ENCODE results near the gene SMURF2. TPM values are rescaled to one million over a fixed set of nuclear protein-coding genes. Genes with fewer than 3 reads are reported as not detected.
A peak's percentile ranks its signal among the peaks of the same experiment; 100 is the strongest.
"Not testable (repeated sequence)": the region's sequence is repeated elsewhere in the genome, so short reads cannot be mapped to it uniquely, and the experiment has no call there.

Gene SMURF2
- total RNA-seq, 2 experiments from 2014 or later: 13.5 to 14.1 TPM

DNA sequence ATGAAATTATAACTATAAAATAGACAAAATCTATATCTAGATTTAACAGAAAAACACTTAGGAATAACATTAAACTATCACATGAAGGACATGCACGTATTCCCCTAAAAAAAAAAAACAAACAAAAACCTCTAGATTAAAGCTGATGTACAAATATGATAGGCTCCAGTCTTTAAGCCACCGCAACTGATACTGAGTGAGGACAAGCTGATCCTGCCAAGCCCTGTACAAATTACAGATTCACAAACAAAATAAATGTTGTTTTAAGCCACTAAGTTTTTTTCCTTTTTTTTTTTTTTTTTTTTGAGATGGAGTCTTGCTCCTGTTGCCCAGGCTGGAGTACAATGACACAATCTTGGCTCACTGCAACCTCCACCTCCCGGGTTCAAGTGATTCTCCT lies 35.3 kb downstream of the SMURF2 start:
- H3K9me3 Mint-ChIP-seq: no peaks in the 10 kb centered on the region
- no peak overlapping the region for H3K4me3 Mint-ChIP-seq
- no peaks in the 10 kb centered on the region for H3K27me3 Mint-ChIP-seq
- DNase-seq: no peak
- H3K4me1 Mint-ChIP-seq: peaks cover 54% of the 10 kb centered on the region
- no peak overlapping the region for H3K27ac Mint-ChIP-seq
- H3K36me3 Mint-ChIP-seq: peaks cover 11% of the 10 kb centered on the region

DNA sequence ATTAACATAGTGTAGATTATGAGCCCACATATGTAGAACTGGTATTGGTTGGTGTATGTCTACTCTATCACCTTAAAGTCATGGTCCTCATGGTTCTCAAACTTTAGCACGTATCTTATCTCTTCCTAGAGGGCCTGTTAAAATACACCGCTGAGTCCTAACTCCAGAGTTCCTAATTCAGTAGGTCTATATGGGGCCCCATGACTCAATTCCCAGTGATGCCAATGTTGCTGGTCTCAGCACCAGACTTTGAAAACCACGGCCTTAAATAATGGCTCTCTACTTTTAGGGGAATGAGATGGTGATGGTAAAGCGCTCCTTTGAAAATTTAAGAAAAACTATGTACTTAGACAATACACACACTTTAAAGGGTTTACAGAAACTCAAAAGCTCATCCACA lies 36.6 kb downstream of the SMURF2 start:
- Mint-ChIP-seq H3K9me3 (no peaks in the 10 kb centered on the region), H3K27me3 (no peaks in the 10 kb centered on the region), H3K4me1 (peaks cover 44% of the 10 kb centered on the region), H3K27ac (no peak overlapping the region), H3K4me3 (no peak overlapping the region), H3K36me3 (peaks cover 11% of the 10 kb centered on the region)
- no peak for DNase-seq

DNA sequence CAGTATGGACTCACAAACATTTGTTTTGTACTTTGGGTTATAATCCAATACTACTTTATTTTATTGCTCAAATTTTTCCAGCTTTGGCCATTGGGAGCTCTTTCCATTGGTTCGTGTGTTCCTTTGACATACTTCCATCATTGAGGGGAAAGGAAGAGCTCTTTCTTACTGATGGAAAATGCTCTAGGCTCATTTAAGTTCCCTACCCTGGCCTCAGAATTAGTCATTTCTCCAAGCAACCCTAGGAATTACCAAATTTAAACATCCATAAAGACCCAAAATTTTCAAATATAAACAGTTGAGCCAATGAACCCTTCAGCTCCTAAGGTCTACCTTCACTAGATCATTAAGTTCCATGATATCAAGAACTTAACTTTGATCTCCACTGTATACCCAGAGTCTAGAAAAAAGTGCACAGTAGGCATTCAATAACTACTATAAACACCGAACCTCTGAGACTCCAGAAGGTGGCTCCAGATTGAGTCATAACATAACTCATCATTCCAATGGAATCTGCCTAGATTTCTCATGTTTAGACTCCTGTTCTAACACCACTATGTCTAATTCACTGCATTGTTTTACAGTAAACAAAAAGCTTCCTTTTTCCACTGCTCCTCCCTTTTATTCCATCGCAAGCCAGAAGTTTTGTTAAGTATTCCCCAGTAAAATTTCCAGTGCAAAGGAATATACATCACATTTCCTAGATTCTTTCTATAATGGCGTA lies 39.0 kb downstream of the SMURF2 start:
- Mint-ChIP-seq H3K36me3 (peaks cover 11% of the 10 kb centered on the region), H3K4me1 (peaks cover 31% of the 10 kb centered on the region), H3K9me3 (no peaks in the 10 kb centered on the region), H3K27me3 (no peaks in the 10 kb centered on the region), H3K27ac (no peak overlapping the region), H3K4me3 (no peak overlapping the region)
- DNase-seq: no peak

DNA sequence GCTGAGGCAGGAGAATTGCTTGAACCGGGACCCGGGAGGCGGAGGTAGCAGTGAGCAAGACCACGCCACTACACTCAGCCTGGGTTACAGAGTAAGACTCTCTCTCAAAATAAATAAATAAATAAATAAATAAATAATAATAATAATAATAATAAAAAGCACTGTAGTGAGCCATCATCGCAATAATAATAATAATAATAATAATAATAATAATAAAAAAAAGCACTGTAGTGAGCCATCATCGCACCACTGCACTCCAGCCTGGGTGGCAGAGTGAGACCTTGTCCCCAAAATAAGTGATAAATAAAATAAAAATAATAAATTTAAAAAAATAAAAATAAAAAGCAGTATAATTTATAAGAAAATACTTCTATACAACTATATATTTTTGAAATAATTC lies 40.3 kb downstream of the SMURF2 start:
- no peak for DNase-seq
- Mint-ChIP-seq H3K4me1 (peaks cover 23% of the 10 kb centered on the region), H3K9me3 (no peaks in the 10 kb centered on the region), H3K4me3 (no peak overlapping the region), H3K27me3 (no peaks in the 10 kb centered on the region), H3K27ac (no peak overlapping the region), H3K36me3 (peaks cover 7% of the 10 kb centered on the region)

- DNase-seq: no peak
- Mint-ChIP-seq H3K27me3 (no peaks in the 10 kb centered on the region), H3K4me1 (peaks cover 30% of the 10 kb centered on the region), H3K4me3 (no peak overlapping the region), H3K27ac (no peak overlapping the region), H3K36me3 (no peaks in the 10 kb centered on the region), H3K9me3 (no peaks in the 10 kb centered on the region)
These were observed 43.3 kb downstream of the SMURF2 start for GRCh38 chr17:64618848-64619247.

- no peak for DNase-seq
These were observed 44.9 kb downstream of the SMURF2 start for GRCh38 chr17:64617125-64617780.

GRCh38 chr17:64615028-64615677 lies 47.0 kb downstream of the SMURF2 start:
- no peaks in the 10 kb centered on the region for H3K9me3 Mint-ChIP-seq
- H3K4me1 Mint-ChIP-seq: peaks cover 29% of the 10 kb centered on the region
- no peaks in the 10 kb centered on the region for H3K27me3 Mint-ChIP-seq
- peaks cover 2% of the 10 kb centered on the region for H3K36me3 Mint-ChIP-seq
- H3K4me3 Mint-ChIP-seq: no peak overlapping the region
- DNase-seq: no peak
- no peak overlapping the region for H3K27ac Mint-ChIP-seq

More at GRCh38 chr17:64617125-64617780, 44.9 kb downstream of the SMURF2 start:
- Mint-ChIP-seq H3K9me3 (no peaks in the 10 kb centered on the region), H3K4me1 (peaks cover 29% of the 10 kb centered on the region), H3K36me3 (no peaks in the 10 kb centered on the region), H3K27me3 (no peaks in the 10 kb centered on the region), H3K27ac (no peak overlapping the region), H3K4me3 (no peak overlapping the region)

GRCh38 chr17:64614266-64615027 lies 47.7 kb downstream of the SMURF2 start:
- Mint-ChIP-seq H3K9me3 (peaks cover under 1% of the 10 kb centered on the region), H3K4me3 (no peak overlapping the region), H3K27ac (no peak overlapping the region), H3K27me3 (no peaks in the 10 kb centered on the region), H3K4me1 (peaks cover 31% of the 10 kb centered on the region), H3K36me3 (peaks cover 3% of the 10 kb centered on the region)
- no peak for DNase-seq

DNA sequence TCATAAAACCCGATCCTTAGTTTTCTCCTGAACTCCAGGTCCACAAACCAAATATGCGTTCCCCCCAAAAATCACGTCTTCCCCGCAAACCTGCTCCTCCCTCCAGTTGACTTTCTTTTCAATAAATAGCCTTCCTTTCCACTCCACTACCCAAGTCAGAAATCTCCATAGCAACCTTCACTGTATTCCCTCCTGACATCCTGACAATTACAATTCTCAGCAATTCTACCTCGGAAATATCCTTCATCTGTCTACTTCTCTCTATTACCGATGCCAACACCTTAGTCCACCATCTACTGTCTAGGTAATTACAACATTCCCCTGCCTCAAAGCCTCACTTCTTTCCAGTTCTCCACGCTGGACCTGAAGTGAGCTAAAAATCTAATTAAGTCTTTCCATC lies 50.7 kb downstream of the SMURF2 start:
- Mint-ChIP-seq H3K27ac (no peak overlapping the region), H3K4me1 (peaks cover 40% of the 10 kb centered on the region), H3K36me3 (peaks cover 5% of the 10 kb centered on the region), H3K27me3 (no peaks in the 10 kb centered on the region), H3K9me3 (peaks cover 2% of the 10 kb centered on the region), H3K4me3 (no peak overlapping the region)
- no peak for DNase-seq

DNA sequence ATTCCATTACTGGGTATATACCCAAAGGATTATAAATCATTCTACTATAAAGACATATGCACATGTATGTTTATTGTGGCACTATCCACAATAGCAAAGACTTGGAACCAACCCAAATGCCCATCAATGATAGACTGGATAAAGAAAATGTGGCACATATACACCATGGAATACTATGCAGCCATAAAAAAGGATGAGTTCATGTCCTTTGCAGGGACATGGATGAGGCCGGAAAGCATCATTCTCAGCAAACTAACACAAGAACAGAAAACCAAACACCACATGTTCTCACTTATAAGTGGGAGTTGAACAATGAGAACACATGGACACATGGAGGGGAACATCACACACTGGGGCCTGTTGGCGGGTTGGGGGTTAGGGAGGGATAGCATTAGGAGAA lies 51.9 kb downstream of the SMURF2 start:
- not testable (repeated sequence) for DNase-seq, H3K36me3 Mint-ChIP-seq, H3K4me3 Mint-ChIP-seq, H3K27me3 Mint-ChIP-seq, H3K27ac Mint-ChIP-seq, H3K9me3 Mint-ChIP-seq
- H3K4me1 Mint-ChIP-seq: peaks cover 43% of the 10 kb centered on the region

DNA sequence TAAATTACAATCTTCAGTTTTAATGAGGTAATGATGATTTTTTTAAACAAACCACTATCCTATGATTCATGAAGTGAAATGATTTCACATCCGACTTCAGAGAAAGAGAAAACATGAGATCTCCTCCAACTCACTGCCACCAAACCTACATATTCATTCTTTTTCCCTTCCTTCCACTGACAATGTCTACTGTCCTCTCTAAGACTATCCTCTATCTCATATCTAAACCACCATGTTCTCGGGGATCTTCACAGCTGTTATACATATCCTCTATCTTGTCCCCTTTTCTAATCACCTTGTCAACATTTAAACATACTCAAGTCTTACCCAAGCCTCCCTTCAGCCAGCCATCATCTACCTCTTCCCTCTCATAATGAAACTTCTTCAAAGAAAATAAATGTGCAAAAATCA lies 53.5 kb downstream of the SMURF2 start:
- DNase-seq: no peak
- H3K9me3 Mint-ChIP-seq: peaks cover 2% of the 10 kb centered on the region
- H3K36me3 Mint-ChIP-seq: peaks cover 5% of the 10 kb centered on the region
- H3K4me3 Mint-ChIP-seq: peak overlapping the region; percentile 27
- H3K27ac Mint-ChIP-seq: peak overlapping the region; percentile 88
- H3K4me1 Mint-ChIP-seq: peaks cover 30% of the 10 kb centered on the region
- no peaks in the 10 kb centered on the region for H3K27me3 Mint-ChIP-seq

DNA sequence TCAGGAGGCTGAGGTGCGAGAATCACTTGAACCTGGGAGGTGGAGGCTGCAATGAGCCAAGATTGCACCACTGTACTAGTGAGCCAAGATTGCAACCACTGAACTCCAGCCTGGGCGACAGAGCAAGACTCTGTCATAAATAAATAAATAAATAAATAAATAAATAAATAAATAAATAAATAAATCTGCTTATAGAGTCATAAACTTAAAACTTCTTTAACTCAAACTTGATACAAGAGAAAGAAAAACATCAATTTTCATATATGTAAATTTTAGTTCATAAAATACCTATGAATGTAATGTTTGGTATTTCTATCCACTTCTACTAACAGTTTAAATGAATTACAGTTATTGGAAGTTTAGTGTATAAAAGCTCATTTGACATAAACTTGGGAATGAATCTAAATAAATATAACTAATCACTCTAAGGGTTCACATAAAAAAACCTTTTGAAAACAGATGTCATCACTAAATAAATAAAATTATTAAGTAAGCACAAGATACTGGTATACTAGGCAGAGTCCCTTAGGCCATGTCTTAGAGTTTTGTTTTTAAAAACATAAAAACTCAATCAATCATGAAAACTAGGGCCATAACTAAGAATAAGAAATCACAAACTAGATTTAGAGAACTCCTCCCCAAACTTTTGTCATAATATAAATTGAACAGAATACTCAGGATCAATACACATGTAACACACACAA lies 54.1 kb downstream of the SMURF2 start:
- DNase-seq: no peak
- Mint-ChIP-seq H3K27ac (peak overlapping the region; percentile 88), H3K36me3 (peaks cover 5% of the 10 kb centered on the region), H3K27me3 (no peaks in the 10 kb centered on the region), H3K4me1 (peaks cover 26% of the 10 kb centered on the region), H3K9me3 (peaks cover 2% of the 10 kb centered on the region), H3K4me3 (no peak overlapping the region)

- DNase-seq, H3K27me3 Mint-ChIP-seq, H3K27ac Mint-ChIP-seq, H3K36me3 Mint-ChIP-seq, H3K9me3 Mint-ChIP-seq, H3K4me3 Mint-ChIP-seq: not testable (repeated sequence)
- H3K4me1 Mint-ChIP-seq: peaks cover 34% of the 10 kb centered on the region
These were observed 57.6 kb downstream of the SMURF2 start for GRCh38 chr17:64604532-64604931.

DNA sequence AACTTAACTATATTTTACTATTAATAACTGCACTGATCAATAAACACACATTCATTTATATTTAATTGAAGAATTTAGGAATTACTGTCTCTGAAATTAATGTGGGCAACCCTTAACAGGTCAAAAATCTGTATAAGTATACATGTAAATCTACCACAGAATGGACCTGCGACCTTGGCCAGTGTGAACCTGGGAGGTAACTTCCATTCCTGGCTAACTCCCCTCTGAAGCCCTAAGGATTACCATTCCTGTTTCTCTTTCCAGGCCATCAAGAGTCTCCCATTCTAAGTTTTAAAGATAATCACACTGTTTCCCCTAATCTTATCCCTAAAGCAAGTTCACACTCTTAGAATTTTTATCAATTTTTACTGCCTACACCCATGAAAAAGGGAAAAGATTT lies 58.1 kb downstream of the SMURF2 start:
- Mint-ChIP-seq H3K4me1 (peaks cover 34% of the 10 kb centered on the region), H3K36me3 (no peaks in the 10 kb centered on the region)

More for the DNA sequence above, 58.1 kb downstream of the SMURF2 start:
- no peaks in the 10 kb centered on the region for H3K27me3 Mint-ChIP-seq
- no peak overlapping the region for H3K4me3 Mint-ChIP-seq
- no peaks in the 10 kb centered on the region for H3K9me3 Mint-ChIP-seq
- DNase-seq: no peak
- H3K27ac Mint-ChIP-seq: no peak overlapping the region
